HG03575 (cell line): ENCODE measurements around the gene NSRP1.
"Not testable (repeated sequence)": the region's sequence is repeated elsewhere in the genome, so short reads cannot be mapped to it uniquely, and the experiment has no call there.

Experiments
- ATAC-seq: cut with Tn5 transposase; IDR thresholded peaks from one replicate; pipeline ENCODE4 v1.9.1; 2021; ENCODE audit not compliant: unreplicated experiment, insufficient number of reproducible peaks, low FRiP score; ENCODE audit errors: extremely low read depth

The NSRP1 gene

DNA sequence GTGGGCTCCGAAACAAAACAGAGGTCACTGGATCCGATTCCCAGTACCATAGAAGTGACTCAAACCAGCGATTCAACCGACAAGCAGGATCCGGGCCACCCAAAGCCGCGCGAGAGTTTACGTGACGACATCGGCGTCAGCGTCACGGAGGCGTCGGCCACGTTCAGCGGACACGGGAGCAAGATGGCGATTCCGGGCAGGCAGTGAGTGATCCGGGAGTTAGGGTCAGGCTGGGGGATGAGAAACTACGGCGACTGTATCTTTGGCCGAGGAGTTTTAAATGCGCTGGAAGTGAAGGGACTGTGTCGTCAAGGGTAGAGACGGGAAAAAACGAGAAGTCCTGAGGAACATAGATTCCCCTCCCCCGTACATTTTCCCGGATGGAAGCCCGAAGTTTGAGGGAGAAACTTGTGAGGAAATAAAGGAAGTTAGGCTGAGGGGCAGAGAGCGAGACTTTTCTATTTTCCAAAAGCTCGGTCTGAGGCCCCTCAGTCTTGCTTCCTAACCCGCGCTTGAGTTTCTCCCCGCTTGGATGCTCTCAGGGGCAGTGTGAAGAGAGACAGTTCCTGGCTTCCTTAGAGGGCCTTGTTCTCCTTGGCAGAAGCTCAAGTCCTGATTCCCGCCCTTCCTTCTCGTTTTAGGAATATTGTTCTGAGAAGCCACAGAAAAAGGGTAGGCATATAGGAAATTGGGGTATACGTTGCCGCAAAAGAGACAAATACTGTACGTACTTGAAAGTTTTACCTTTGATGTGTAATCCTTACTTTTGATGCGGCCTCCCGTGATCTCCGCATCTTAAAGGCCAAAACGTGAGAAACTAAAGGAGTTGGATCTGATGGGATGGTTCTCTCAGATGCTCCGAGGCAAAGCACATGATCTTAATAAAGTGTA, at the start of gene NSRP1:
Gene NSRP1 (plus strand): TSS at position 156 of the 891 bp plus-strand sequence. CDS start 28 bp downstream, at position 184.
- no peak for ATAC-seq

DNA sequence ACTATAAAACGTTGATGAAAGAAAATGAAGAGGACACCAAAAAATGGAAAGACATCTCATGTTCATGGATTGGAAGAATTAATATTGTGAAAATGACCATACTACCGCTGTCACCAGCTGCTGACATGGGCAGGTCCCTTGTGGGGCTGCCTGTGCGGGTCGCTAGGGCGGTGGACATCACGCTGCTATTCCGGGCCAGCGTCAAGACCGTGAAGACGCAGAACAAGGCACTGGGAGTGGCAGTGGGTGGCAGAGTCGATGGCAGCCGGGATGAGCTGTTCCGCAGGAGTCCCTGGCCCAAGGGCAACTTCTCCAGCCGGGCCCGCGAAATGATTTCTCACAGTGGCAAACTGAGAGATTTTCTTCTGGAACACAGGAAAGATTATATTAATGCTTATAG, 48.2 kb upstream of the NSRP1 start:
- no peak for ATAC-seq

- ATAC-seq: no peak
Measured at GRCh38 chr17:30074254-30074653, 42.4 kb upstream of the NSRP1 start.

DNA sequence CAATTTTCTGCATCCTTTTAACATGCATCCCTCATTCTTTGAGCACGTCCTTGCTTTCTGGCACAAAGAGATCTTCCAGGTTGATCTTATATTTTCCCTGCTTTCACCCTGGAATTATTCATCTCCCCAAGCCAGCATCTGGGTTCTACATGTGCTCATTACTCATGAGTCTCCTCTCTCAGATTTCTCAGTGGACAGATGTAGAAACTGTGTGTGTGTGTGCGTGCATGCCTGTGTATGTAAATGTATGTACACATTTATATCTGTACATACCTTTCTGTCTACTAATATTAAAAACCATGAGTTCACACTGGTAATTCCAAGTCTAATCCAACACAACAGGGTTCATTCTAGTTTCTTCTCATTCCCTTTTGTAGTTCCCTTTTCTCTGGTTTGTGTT, 41.9 kb upstream of the NSRP1 start:
- ATAC-seq: no peak

- ATAC-seq: no peak
Measured at GRCh38 chr17:30082773-30083172, 33.8 kb upstream of the NSRP1 start.

GRCh38 chr17:30084788-30085187, 31.8 kb upstream of the NSRP1 start:
- ATAC-seq: no peak

- no peak for ATAC-seq
Measured at GRCh38 chr17:30086896-30087295, 29.7 kb upstream of the NSRP1 start.

- not testable (repeated sequence) for ATAC-seq
Measured at GRCh38 chr17:30087431-30087830, 29.2 kb upstream of the NSRP1 start.

DNA sequence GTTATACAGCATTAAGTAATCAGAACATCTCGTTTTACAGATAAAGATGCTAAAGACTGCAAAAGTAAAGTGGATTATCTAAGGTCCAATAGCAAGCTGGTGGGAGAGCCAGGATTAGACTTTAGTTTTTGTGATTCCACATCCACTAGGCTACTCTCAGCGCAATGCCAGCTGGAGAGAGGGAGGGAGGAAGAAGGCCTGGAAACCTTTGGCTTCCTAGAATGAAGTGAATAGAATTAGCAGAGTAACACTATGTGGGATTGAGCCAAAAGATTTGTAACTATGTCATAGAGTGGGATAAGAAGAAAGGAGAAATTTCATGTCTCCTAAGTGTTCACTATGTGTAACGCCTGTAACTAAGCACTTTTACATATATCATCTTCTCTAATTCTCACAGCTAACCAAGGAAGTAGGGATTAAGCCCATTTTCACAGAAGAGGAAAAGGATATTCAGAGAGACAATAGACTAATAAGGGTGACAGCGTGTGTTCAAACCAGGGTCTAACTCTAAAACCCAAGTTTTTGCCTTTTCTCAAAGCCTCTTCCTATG, 25.4 kb upstream of the NSRP1 start:
- ATAC-seq: no peak

GRCh38 chr17:30091771-30092170, 24.8 kb upstream of the NSRP1 start:
- ATAC-seq: no peak

DNA sequence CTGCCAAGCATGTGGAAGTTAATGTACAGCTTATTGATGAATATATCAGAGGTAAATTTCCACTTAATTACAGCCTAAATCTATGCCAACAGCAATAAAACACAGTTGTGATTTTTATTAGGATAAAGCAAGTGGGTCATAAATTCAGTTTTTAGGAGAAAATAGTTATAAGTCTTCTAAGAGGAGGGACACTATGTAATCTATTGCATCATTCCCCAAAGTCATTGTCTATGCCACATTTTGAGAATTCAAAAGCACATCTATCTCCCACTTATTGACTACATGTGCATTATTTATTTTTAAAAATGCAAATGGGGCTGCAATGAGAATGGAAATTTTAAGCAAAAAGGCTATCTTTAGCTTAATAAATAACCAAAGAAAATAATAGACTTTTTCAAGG, 23.7 kb upstream of the NSRP1 start:
- ATAC-seq: no peak

GRCh38 chr17:30093463-30094147, 23.0 kb upstream of the NSRP1 start:
- no peak for ATAC-seq

GRCh38 chr17:30095507-30096244, 20.9 kb upstream of the NSRP1 start:
- no peak for ATAC-seq

GRCh38 chr17:30101686-30102390, 14.8 kb upstream of the NSRP1 start:
- no peak for ATAC-seq

DNA sequence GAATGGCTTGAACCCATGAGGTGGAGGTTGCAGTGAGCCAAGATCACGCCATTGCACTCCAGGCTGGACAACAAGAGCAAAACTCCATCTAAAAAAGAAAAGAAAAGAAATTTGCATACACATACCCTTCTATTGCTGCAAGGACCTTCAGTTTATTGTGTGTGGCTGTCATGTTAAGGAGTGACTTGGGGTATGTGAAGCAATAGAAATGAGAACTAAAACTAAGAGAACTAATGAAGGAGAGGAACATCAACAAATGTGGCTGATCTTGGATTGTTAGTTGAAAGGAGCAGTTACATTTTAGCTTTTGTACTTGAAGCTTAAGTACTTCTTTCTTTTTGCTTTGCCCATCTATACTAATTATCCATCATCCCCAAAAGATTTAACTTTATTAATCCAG, 12.7 kb upstream of the NSRP1 start:
- no peak for ATAC-seq

DNA sequence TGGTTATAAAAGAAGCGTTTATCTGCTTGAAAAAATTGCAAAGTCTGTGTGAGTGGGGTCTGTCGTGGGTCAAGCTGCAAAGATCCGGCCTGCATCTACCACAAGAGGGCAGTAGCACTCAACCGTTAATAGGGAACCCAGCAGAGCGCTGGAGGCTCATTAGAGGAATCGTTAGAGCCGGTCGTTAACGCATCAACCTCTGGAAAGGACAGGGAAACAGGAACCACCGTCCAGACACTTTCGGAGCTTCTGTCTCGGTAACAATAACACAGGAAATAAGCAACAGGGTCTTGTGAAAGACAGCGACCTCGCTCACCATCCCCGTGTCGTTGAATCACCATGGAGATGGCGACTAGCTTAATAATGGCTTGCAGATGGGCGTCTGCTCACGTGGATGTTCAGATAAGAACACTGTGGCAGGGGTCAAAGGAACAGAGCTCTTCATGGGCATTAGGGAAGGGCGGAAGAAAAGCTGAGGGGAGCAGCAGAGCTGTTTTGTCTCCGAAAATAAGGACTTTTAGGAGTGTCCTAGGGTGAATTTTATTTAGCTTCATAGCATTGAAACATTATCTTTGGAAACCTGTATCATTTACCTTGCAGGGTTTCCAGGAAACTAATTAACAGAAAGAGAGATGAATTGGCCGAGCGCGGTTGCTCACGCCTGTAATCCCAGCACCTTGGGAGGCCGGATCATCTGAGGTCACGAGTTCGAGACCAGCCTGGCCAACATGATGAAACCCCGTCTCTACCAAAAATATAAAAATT, 11.9 kb upstream of the NSRP1 start:
- no peak for ATAC-seq

GRCh38 chr17:30112794-30113193, 3.8 kb upstream of the NSRP1 start:
- ATAC-seq: no peak

GRCh38 chr17:30113213-30113612, 3.4 kb upstream of the NSRP1 start:
- no peak for ATAC-seq
